Endothelial cell of umbilical vein (primary cell): Measurements from ENCODE around the gene LPP. TPM values are rescaled to one million over a fixed set of nuclear protein-coding genes. Genes with fewer than 3 reads are reported as not detected.

Experiments used
- BruUV-seq: library from RNA; stranded (reverse); fragments of 400-500 nt; replicated peaks from 2 replicates; lab custom pipeline; 2021; lab: Mats Ljungman, UMichigan
- CTCF ChIA-PET: fragments of 300-600, 350-600 bp; sonication (Branson Sonifier 250); formaldehyde crosslinking; loops from one replicate; lab custom pipeline; 2021; ENCODE audit warnings: antibody characterized with exemption, inconsistent platforms; lab: Charles Lee
- POLR2A ChIA-PET: fragments of 300-600, 350-600 bp; sonication (Branson Sonifier 250); formaldehyde crosslinking; loops from one replicate; lab custom pipeline; 2021; ENCODE audit warnings: antibody characterized with exemption, inconsistent platforms; lab: Charles Lee
- DNase-seq: peaks from one replicate; pipeline ENCODE4 v3.0.0-alpha.2; 2011; ENCODE audit warnings: low read depth, low spot score
- FAIRE-seq: peaks from 2 replicates; lab custom pipeline; 2011; peaks lifted over from hg19 to GRCh38; lab: Jason Lieb, UNC
- H2AFZ ChIP-seq: 2 replicates; pipeline ENCODE4 v1.6.0; 2012; ENCODE audit warnings: low read depth, low read length, control low read depth, inconsistent platforms
- H3K27ac ChIP-seq: 2 replicates; pipeline ENCODE4 v1.5.1; 2011; ENCODE audit warnings: low read depth, mild to moderate bottlenecking, control low read depth, low read length, moderate library complexity; ENCODE audit not compliant: insufficient read depth
- H3K27me3 ChIP-seq, 2 experiments: 2 replicates each; pipeline versions ENCODE4 v1.6.0 to v1.6.1; 2011; ENCODE audit warnings: low read length in 2 of 2, mixed read lengths in 1 of 2; ENCODE audit not compliant: control insufficient read depth in 2 of 2, insufficient read depth in 2 of 2
- H3K36me3 ChIP-seq, 2 experiments: 2 replicates in 1 of 2; 3 replicates in 1 of 2; pipeline ENCODE4 v1.5.1; 2011; ENCODE audit warnings: low read length in 2 of 2, mild to moderate bottlenecking in 1 of 2, moderate library complexity in 1 of 2; ENCODE audit not compliant: control insufficient read depth in 2 of 2, insufficient read depth in 2 of 2; ENCODE audit errors: extremely low read depth in 1 of 2
- H3K4me1 ChIP-seq: 3 replicates; pipeline ENCODE4 v1.5.1; 2011; ENCODE audit warnings: mild to moderate bottlenecking, low read length; ENCODE audit not compliant: control insufficient read depth, insufficient read depth; ENCODE audit errors: extremely low read depth
- H3K4me2 ChIP-seq: 2 replicates; pipeline ENCODE4 v1.6.1; 2011; ENCODE audit warnings: low read length, control low read depth, mixed read lengths; ENCODE audit not compliant: insufficient read depth
- H3K4me3 ChIP-seq, 3 experiments: fragments of 200-600 bp in 1 of 3; sonication (generic), shearing (Covaris generic) in 1 of 3; replicated peaks in 1 of 3; 2 replicates each; pipeline ENCODE4 v1.5.1; 2011 to 2016; ENCODE audit warnings: control low read depth in 3 of 3, low read length in 3 of 3, mild to moderate bottlenecking in 2 of 3, inconsistent platforms in 1 of 3, low read depth in 1 of 3, moderate library complexity in 1 of 3; ENCODE audit not compliant: insufficient read depth in 1 of 3
- H3K79me2 ChIP-seq: 2 replicates; pipeline ENCODE4 v1.6.0; 2012; ENCODE audit warnings: low read length, inconsistent platforms; ENCODE audit not compliant: control insufficient read depth, insufficient read depth
- H3K9ac ChIP-seq: replicated peaks from 2 replicates; pipeline ENCODE3; 2011; ENCODE audit warnings: low read length, control low read depth; ENCODE audit not compliant: insufficient read depth; ENCODE audit errors: extremely low read depth
- H3K9me1 ChIP-seq: replicated peaks from 3 replicates; pipeline ENCODE4 v1.6.0; 2011; ENCODE audit warnings: mild to moderate bottlenecking, low read length; ENCODE audit not compliant: control insufficient read depth, insufficient read depth; ENCODE audit errors: extremely low read depth
- H3K9me3 ChIP-seq: replicated peaks from 2 replicates; pipeline ENCODE4 v1.5.1; 2012; ENCODE audit warnings: low read length, inconsistent platforms; ENCODE audit not compliant: control insufficient read depth, insufficient read depth
- H4K20me1 ChIP-seq: replicated peaks from 2 replicates; pipeline ENCODE3; 2011; ENCODE audit warnings: mild to moderate bottlenecking, low read length; ENCODE audit not compliant: control insufficient read depth, insufficient read depth; ENCODE audit errors: extremely low read depth
- CTCF ChIP-seq, 2 donors: IDR thresholded peaks; 1 replicate in 1 of 2; 2 replicates in 1 of 2; pipeline ENCODE4 v1.5.1; 2011; ENCODE audit warnings: low read length in 2 of 2, mild to moderate bottlenecking in 2 of 2, moderate library complexity in 2 of 2, control low read depth in 1 of 2, inconsistent platforms in 1 of 2, low read depth in 1 of 2; ENCODE audit not compliant: insufficient read depth in 1 of 2; ENCODE audit errors: extremely low read depth in 1 of 2
- EZH2 ChIP-seq: IDR thresholded peaks from 2 replicates; pipeline ENCODE4 v1.6.1; 2012; ENCODE audit warnings: borderline replicate concordance, low read depth, mild to moderate bottlenecking, moderate library complexity, low read length, inconsistent platforms; ENCODE audit not compliant: severe bottlenecking
- FOS ChIP-seq: IDR thresholded peaks from 2 replicates; pipeline ENCODE4 v1.6.1; 2011; ENCODE audit warnings: mild to moderate bottlenecking, low read length, moderate library complexity, borderline replicate concordance; ENCODE audit not compliant: insufficient read depth
- GATA2 ChIP-seq: IDR thresholded peaks from 2 replicates; pipeline ENCODE4 v1.7.0; 2011; ENCODE audit warnings: low read depth, mild to moderate bottlenecking, moderate library complexity, mixed read lengths, low read length; ENCODE audit not compliant: insufficient read length, insufficient read depth
- JUN ChIP-seq: IDR thresholded peaks from 2 replicates; pipeline ENCODE4 v1.6.1; 2011; ENCODE audit warnings: borderline replicate concordance, low read depth; ENCODE audit not compliant: insufficient read length, insufficient read depth
- MYC ChIP-seq: IDR thresholded peaks from one replicate; pipeline ENCODE4 v1.6.1; 2011; ENCODE audit warnings: mild to moderate bottlenecking, low read depth, low read length
- POLR2A ChIP-seq: IDR thresholded peaks from 2 replicates; pipeline ENCODE4 v1.6.1; 2012; ENCODE audit warnings: low read depth, mild to moderate bottlenecking, control low read depth, low read length
- POLR2AphosphoS5 ChIP-seq: IDR thresholded peaks from 2 replicates; pipeline ENCODE4 v1.6.1; 2012; ENCODE audit warnings: low read depth, mild to moderate bottlenecking, control low read depth, low read length, moderate library complexity; ENCODE audit not compliant: insufficient read depth
- dilution Hi-C: fragments of 300-500 bp; cut with MboI; formaldehyde crosslinking; loops from one replicate; pipeline ENCODE4 v1.15.0; 2019; ENCODE audit warnings: low sequenced_read_pairs; ENCODE audit not compliant: extremely low pct_ligation_motif_present
- intact Hi-C: fragments of 100-400 bp; cut with micrococcal nuclease; formaldehyde crosslinking; loops from one replicate; pipeline ENCODE4 v1.10.0; 2022
- polyA plus RNA-seq, 4 experiments: library from polyadenylated mRNA; depleted of rRNA in 3 of 4; stranded (reverse) in 3 of 4; unstranded in 1 of 4; fragments of >200 nt; gene quantifications; 2 replicates each; pipeline versions ENCODE4 v1.2.1 to v1.2.3, GENCODE V29; 2011 to 2012; ENCODE audit warnings: missing spikeins in 1 of 4
- total RNA-seq: library from RNA; stranded (reverse); gene quantifications from 2 replicates; pipeline ENCODE4 v1.2.3, GENCODE V29; 2021
- TF ChIP-seq, protein P1 (sequence below): IDR thresholded peaks from 2 replicates; pipeline ENCODE4 v1.6.1; 2011; ENCODE audit not compliant: insufficient read depth, insufficient read length

The LPP gene
- total and polyA plus RNA-seq, 2 donors (not counting 3 experiments of a cell fraction or from before 2014, with no cell fraction given) = 16.9 to 153 TPM

DNA sequence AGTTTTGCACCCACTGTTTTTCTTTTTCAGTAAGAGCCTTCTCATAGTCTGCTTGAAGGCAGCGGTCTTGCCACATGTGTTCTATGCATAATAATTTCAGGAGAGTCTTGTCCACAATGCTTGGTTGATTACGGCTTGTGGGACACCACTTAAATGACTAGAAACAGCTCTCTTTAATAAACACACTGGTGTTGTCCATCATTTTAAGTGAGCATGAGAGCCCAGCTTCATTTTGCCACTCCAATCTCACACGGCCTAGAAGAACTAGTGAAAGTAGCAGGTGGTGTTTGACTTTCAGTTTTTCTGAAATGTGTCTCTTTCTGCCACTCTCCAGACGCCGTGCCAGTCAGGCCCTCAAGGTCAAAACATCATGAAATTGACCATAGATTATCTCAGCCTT lies 292.1 kb downstream of the LPP start:
- Histone ChIP-seq H3K9me1 (no peaks in the 10 kb centered on the region), H3K79me2 (no peaks in the 10 kb centered on the region), H4K20me1 (no peaks in the 10 kb centered on the region), H2AFZ (no peak overlapping the region), H3K9me3 (no peaks in the 10 kb centered on the region), H3K4me3 (no peak overlapping the region), H3K27ac (no peak overlapping the region), H3K36me3 (no peaks in the 10 kb centered on the region), H3K9ac (no peak overlapping the region), H3K4me1 (no peaks in the 10 kb centered on the region), H3K4me2 (no peak overlapping the region), H3K27me3 (no peaks in the 10 kb centered on the region)
- intact Hi-C loops (no loop called here), dilution Hi-C loops (no loop called here)
- FAIRE-seq = no peak
- no TSS peak for BruUV-seq
- DNase-seq = no peak
- CTCF ChIA-PET = no interaction called here
- POLR2A ChIA-PET = no interaction called here
- TF ChIP-seq POLR2AphosphoS5 (no peak), POLR2A (no peak), CTCF (IDR thresholded peaks at IDR 0.05; ENCODE audit: extremely low read depth in 1 of 2, insufficient read depth in 1 of 2, low read depth in 1 of 2, low read length in 2 of 2) (no peak), FOS (no peak), JUN (no peak), MYC (no peak), GATA2 (no peak), EZH2 (no peak)
- TF ChIP-seq, protein P1, sequence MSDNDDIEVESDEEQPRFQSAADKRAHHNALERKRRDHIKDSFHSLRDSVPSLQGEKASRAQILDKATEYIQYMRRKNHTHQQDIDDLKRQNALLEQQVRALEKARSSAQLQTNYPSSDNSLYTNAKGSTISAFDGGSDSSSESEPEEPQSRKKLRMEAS = no peak
